Panc1 (cell line): ENCODE data around the gene PEX10. TPM values are rescaled to one million over a fixed set of nuclear protein-coding genes. Genes with fewer than 3 reads are reported as not detected.

Experiments
- ATAC-seq: fragments of 200-7000 bp; cut with Tn5 transposase; 2 replicates; pipeline ENCODE4 v1.9.1; 2020; ENCODE audit warnings: mild to moderate bottlenecking, moderate library complexity
- BruUV-seq: library from RNA; stranded (reverse); fragments of 400-500 nt; replicated peaks from 2 replicates; lab custom pipeline; 2021; lab: Mats Ljungman, UMichigan
- CTCF ChIA-PET: fragments of 300-600 bp; sonication (Branson Sonifier 250); formaldehyde crosslinking; loops from one replicate; lab custom pipeline; 2022; ENCODE audit warnings: antibody characterized with exemption; lab: Charles Lee
- POLR2A ChIA-PET: fragments of 300-600 bp; sonication (Branson Sonifier 250); formaldehyde crosslinking; loops from one replicate; lab custom pipeline; 2022; ENCODE audit warnings: antibody characterized with exemption; lab: Charles Lee
- DNase-seq: peaks from one replicate; pipeline ENCODE4 v3.0.0-alpha.2; 2010; ENCODE audit warnings: low read depth, low spot score
- H3K27ac ChIP-seq: 2 replicates; pipeline ENCODE4 v1.5.1; 2011; ENCODE audit warnings: mild to moderate bottlenecking, low read length, inconsistent platforms
- H3K27me3 ChIP-seq: fragments of 200-500 bp; sonication (Bioruptor generic); 2 replicates; pipeline ENCODE4 v1.6.0; 2014; ENCODE audit warnings: low read length, inconsistent platforms; ENCODE audit not compliant: control insufficient read depth, insufficient read depth
- H3K36me3 ChIP-seq: fragments of 200-500 bp; sonication (Bioruptor generic); 2 replicates; pipeline ENCODE4 v1.5.1; 2014; ENCODE audit warnings: inconsistent platforms, mild to moderate bottlenecking, low read length, moderate library complexity; ENCODE audit not compliant: control insufficient read depth, insufficient read depth
- H3K4me1 ChIP-seq: 2 replicates; pipeline ENCODE4 v1.5.1; 2011; ENCODE audit warnings: inconsistent platforms, mild to moderate bottlenecking, low read length, moderate library complexity; ENCODE audit not compliant: control insufficient read depth, insufficient read depth
- H3K4me3 ChIP-seq, 2 experiments: 2 replicates each; pipeline ENCODE4 v1.5.1; 2011 to 2012; ENCODE audit warnings: low read depth in 2 of 2, low read length in 2 of 2, mild to moderate bottlenecking in 2 of 2, inconsistent platforms in 1 of 2, moderate library complexity in 1 of 2
- H3K9me3 ChIP-seq: fragments of 200-500 bp; sonication (Bioruptor generic); 2 replicates; pipeline ENCODE4 v1.5.1; 2014; ENCODE audit warnings: low read depth, mild to moderate bottlenecking, inconsistent platforms, low read length, moderate library complexity; ENCODE audit not compliant: control insufficient read depth, insufficient read depth
- POLR2AphosphoS5 ChIP-seq: IDR thresholded peaks from 2 replicates; pipeline ENCODE4 v1.6.1; 2012; ENCODE audit warnings: mild to moderate bottlenecking, low read depth, low read length, moderate library complexity
- REST ChIP-seq, 2 experiments: IDR thresholded peaks; 2 replicates each; pipeline ENCODE4 v1.6.1; 2011 to 2012; ENCODE audit warnings: low read depth in 2 of 2, control low read depth in 1 of 2, low read length in 1 of 2, mild to moderate bottlenecking in 1 of 2, moderate library complexity in 1 of 2; ENCODE audit not compliant: insufficient read depth in 1 of 2
- SIN3A ChIP-seq: IDR thresholded peaks from 2 replicates; pipeline ENCODE4 v1.6.1; 2012; ENCODE audit warnings: low read depth, mild to moderate bottlenecking, low read length, moderate library complexity, borderline replicate concordance; ENCODE audit not compliant: insufficient read depth
- TCF7L2 ChIP-seq: IDR thresholded peaks from 2 replicates; pipeline ENCODE4 v1.6.1; 2011; ENCODE audit warnings: mild to moderate bottlenecking, low read depth, low read length, inconsistent platforms
- in situ Hi-C: cut with HindIII; loops from 2 replicates; pipeline ENCODE4 v1.10.0; 2016; ENCODE audit warnings: low sequenced_read_pairs, low pct_unique_long_range_greater_than_20kb
- intact Hi-C: fragments of 100-400 bp; cut with micrococcal nuclease; formaldehyde crosslinking; loops from one replicate; pipeline ENCODE4 v1.10.0; 2022; ENCODE audit not compliant: unreplicated experiment
- total RNA-seq: library from RNA; stranded (reverse); gene quantifications from one replicate; pipeline ENCODE4 v1.2.1, GENCODE V29; 2021; ENCODE audit not compliant: unreplicated experiment
- TF ChIP-seq, protein P1 (sequence below): fragments of 450-650 bp; IDR thresholded peaks from 2 replicates; pipeline ENCODE4 v1.5.1; 2017; ENCODE audit warnings: mild to moderate bottlenecking

PEX10 gene
- total RNA-seq, 1 experiment from 2014 or later = 49.8 TPM

DNA sequence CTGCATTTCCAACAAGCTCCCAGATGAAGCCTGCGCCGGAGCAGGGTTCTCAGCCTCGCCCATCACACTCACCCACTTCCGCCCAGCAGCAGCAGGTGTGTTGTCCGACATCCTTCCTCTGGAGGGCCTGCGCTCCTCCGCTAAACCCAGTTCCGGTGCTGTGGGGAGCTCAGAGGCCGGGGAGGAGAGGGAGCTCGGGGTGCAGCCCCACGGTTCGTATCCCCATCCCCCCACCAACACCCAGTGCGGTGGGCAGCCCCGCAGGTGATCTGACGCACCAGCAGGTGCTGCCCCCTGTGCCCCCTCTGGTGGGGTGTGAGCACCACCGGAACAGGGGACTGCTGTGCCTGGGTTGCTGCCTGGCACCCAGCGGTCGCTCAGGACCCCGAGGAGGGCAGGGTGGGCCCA is 3.4 kb upstream of the PEX10 start:
- peaks cover 33% of the 10 kb centered on the region for H3K4me1 ChIP-seq
- DNase-seq (no peak), ATAC-seq (no peak)
- in situ Hi-C loops = no loop called here
- no TSS peak for BruUV-seq
- no peaks in the 10 kb centered on the region for H3K9me3 ChIP-seq
- H3K27ac ChIP-seq = 0 out of 2 replicates have a peak overlapping the region, but pooled peaks have one; percentile 7
- TF ChIP-seq TCF7L2 (no peak), POLR2AphosphoS5 (no peak), SIN3A (no peak), REST (IDR thresholded peaks at IDR 0.05; ENCODE audit: insufficient read depth in 1 of 2, low read depth in 2 of 2, low read length in 1 of 2) (no peak)
- TF ChIP-seq, protein P1, sequence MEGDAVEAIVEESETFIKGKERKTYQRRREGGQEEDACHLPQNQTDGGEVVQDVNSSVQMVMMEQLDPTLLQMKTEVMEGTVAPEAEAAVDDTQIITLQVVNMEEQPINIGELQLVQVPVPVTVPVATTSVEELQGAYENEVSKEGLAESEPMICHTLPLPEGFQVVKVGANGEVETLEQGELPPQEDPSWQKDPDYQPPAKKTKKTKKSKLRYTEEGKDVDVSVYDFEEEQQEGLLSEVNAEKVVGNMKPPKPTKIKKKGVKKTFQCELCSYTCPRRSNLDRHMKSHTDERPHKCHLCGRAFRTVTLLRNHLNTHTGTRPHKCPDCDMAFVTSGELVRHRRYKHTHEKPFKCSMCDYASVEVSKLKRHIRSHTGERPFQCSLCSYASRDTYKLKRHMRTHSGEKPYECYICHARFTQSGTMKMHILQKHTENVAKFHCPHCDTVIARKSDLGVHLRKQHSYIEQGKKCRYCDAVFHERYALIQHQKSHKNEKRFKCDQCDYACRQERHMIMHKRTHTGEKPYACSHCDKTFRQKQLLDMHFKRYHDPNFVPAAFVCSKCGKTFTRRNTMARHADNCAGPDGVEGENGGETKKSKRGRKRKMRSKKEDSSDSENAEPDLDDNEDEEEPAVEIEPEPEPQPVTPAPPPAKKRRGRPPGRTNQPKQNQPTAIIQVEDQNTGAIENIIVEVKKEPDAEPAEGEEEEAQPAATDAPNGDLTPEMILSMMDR = no peak
- ChIA-PET POLR2A (no interaction called here), CTCF (interaction anchor here (1.7 kb wide), 1 partner anchor 14 kb away, joined by 8 read pairs; no protein-coding TSS in a partner anchor)
- no peaks in the 10 kb centered on the region for H3K27me3 ChIP-seq
- H3K36me3 ChIP-seq = no peaks in the 10 kb centered on the region
- intact Hi-C loops = loop anchor here (10.0 kb wide), 1 partner anchor 59 kb away; the partner anchor contains the start of gene PLCH2
- no peak overlapping the region for H3K4me3 ChIP-seq

DNA sequence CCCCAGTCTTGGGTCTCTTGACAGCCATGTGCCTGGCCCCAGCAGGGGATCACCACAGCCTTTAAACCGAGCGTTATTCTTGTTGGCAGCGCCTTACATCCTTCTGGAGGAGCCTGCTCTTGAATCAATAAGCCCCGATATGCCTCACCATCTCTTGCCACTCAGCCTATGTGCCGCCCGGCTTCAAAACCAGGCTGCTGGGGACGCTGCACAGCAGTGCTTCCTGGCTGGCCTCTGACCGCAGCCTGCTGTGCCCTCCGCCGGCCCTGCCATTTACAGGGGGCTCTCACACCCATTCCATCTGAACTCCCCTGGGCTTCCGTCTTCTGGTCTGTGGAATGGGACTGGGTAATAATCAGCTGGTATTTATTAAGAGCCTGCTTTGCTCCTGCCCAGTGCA is 3.0 kb upstream of the PEX10 start:
- ChIA-PET POLR2A (no interaction called here), CTCF (interaction anchor here (0.7 to 1.7 kb wide), 2 partner anchors 15 to 364 kb away, joined by 6 to 8 read pairs; no protein-coding TSS in a partner anchor)
- no TSS peak for BruUV-seq
- in situ Hi-C loops (no loop called here), intact Hi-C loops (loop anchor here (10.0 kb wide), 1 partner anchor 59 kb away; the partner anchor contains the start of gene PLCH2)
- Histone ChIP-seq H3K27me3 (no peaks in the 10 kb centered on the region), H3K36me3 (no peaks in the 10 kb centered on the region), H3K4me1 (peaks cover 33% of the 10 kb centered on the region), H3K27ac (peak overlapping the region; percentile 59; the same call in 1 of the 2 replicates), H3K9me3 (no peaks in the 10 kb centered on the region), H3K4me3 (no peak overlapping the region)
- TF ChIP-seq, protein P1 = no peak
- TF ChIP-seq SIN3A = no peak
- TF ChIP-seq POLR2AphosphoS5 = no peak
- no peak for TF ChIP-seq TCF7L2
- no peak for TF ChIP-seq REST (IDR thresholded peaks at IDR 0.05; ENCODE audit: insufficient read depth in 1 of 2, low read depth in 2 of 2, low read length in 1 of 2)
- ATAC-seq = no peak
- no peak for DNase-seq
